Renal cortical epithelial cell (primary cell): ENCODE results near the gene SMAD5. TPM values are rescaled to one million over a fixed set of nuclear protein-coding genes. Genes with fewer than 3 reads are reported as not detected.
A peak's percentile ranks its signal among the peaks of the same experiment; 100 is the strongest.

Experiments
- DNase-seq: peaks from one replicate; pipeline ENCODE4 v3.0.0-alpha.2; 2011; ENCODE audit warnings: low read depth
- total RNA-seq: library from RNA; depleted of rRNA; stranded (reverse); fragments of >200 nt; gene quantifications from 2 replicates; pipeline ENCODE4 v1.2.3, GENCODE V29; 2014

SMAD5 gene
- total RNA-seq, 1 donor from 2014 or later, result 59.6 TPM

DNA sequence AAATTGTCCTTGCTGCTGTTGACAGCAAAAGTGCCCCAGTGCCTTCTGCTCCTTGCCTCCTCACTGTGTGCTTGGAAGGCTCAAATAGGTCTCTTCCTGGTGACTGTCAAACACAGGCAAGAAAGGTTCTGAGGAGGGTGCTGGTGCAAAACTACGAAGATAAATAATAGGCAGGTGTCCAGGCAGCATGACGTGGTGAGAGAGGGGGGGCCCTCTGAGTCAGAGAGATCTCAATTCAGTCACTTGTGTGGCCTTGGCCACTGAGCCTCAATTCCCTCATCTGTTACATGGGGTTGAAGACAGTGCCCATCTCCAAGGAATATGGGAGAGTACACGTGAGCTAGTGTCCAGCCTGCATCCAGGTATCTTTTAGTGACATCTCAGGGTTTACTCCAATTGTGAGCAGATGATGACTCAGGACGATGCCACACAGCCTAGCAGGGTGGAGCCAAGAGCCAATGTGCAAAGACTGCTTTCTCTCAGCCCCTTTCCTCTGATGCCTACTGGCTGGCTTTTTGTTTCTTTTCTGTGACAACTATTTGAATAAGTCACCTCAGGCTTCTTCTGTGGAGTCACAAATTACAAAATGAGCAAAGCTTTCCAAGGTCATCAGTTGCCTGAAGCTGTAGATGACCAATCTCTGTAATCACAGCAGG is 90.1 kb downstream of the SMAD5 start:
- DNase-seq, result no peak

DNA sequence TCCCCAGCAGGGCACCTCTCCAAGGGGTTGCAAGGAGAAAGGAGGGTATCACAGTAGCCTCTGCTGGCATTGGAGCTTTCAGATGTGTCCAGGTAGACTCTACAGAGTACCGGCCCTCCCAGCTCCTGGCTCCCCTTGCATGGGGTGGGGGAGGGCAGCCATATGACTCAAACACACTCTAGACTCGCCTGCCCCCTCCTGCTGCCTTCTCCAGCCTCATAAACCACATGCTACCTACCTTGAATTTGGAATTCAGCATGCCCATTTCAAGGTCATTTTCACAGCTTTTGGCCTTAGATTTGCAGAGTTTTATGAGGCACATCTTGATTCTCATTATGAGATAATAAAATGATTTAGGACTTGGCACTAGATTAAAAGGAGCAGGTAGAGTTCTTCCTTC is 93.2 kb downstream of the SMAD5 start:
- DNase-seq, result peak; percentile 47

DNA sequence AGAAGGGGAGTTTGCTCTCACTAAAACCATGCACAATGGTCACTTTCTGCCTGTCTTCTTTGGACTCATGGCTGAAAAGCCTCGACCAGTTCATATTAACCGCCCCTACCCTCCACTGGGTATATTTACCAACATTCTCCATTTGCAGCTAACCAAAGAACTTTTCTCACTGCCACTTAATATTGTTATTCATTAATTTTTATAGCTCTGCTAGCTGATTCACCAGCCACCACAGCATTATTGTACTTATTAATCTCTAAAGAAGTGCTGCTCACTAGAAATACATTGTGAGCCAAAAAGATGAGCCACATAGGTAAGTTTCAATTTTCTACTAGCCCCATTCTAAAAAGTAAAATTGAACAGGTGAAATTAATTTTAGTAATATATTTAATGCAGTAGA is 93.8 kb downstream of the SMAD5 start:
- DNase-seq, result peak; percentile 85

GRCh38 chr5:136228136-136228757 is 95.6 kb downstream of the SMAD5 start:
- DNase-seq, result peak; percentile 62

DNA sequence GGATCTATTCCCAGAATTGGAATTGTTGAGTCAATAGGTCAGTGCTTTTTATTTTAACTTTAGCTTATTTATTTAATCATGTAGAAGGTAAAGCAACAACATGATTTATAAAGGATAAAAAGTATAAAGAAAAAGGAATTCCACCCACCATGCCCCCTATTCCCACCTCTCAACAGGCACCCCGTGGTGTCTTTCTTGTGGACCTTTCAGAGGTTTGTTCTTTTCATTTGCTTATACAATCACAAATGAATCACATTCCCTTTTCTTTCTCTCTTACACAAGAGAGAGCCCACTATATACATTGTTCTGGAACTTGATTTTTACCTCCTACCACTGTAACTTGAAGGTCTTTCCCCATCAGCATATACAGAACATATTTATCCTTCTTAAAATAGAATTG is 97.5 kb downstream of the SMAD5 start:
- no peak for DNase-seq

DNA sequence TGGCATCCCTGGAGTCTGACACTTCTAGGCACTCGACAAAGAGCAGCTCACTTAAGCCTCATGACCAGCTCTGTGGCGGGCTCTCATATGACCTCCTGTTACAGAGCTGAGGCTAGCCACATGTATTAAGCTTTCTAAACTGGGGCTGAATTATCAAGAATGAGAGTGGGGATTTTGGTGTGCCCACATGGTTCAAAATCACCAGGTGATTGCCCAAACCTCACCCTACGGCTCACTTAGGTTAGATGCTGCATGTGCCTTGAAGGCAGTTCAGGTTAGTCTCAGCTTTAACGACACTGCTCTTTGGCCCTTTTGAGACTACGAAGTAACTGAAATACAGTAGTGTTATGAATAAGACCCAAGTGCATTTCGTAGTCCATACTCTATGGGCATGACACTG is 99.7 kb downstream of the SMAD5 start:
- DNase-seq, result no peak

Other genes with a start within 250 kb of the SMAD5 start
- not detected in 2 replicates for gene IL9, start 237.0 kb upstream of the SMAD5 start, total RNA-seq
- not detected in 2 replicates for gene LECT2, start 177.9 kb upstream of the SMAD5 start, total RNA-seq
- 468 and 692 TPM in 2 replicates for gene TGFBI, start 103.9 kb upstream of the SMAD5 start, total RNA-seq
- gene SMIM32, start 60.3 kb downstream of the SMAD5 start, total RNA-seq, result 0.25 TPM in 1 of 2 replicates, not detected in the other
- 0.45 TPM in 1 of 2 replicates, not detected in the other for gene TRPC7, start 232.7 kb downstream of the SMAD5 start, total RNA-seq